Uterus (tissue), 4 donors: ENCODE data around the gene SMARCE1. TPM values are rescaled to one million over a fixed set of nuclear protein-coding genes. Genes with fewer than 3 reads are reported as not detected.

Experiments
- DNase-seq, 2 donors: peaks; one replicate each; pipeline ENCODE4 v3.0.0-alpha.2; 2019 to 2020
- H3K27ac ChIP-seq, 2 donors: fragments of 200-600 bp; sonication (generic); 1 replicate in 1 of 2; 2 replicates in 1 of 2; pipeline ENCODE4 v1.5.1; 2016 to 2018
- H3K27me3 ChIP-seq, 2 donors: fragments of 200-600 bp; sonication (generic); one replicate each; pipeline ENCODE4 v1.5.1; 2018 to 2019; ENCODE audit warnings: control low read depth in 1 of 2
- H3K36me3 ChIP-seq, 2 donors: fragments of 200-600 bp; sonication (generic); one replicate each; pipeline ENCODE4 v1.5.1; 2019; ENCODE audit warnings: control low read depth in 1 of 2
- H3K4me1 ChIP-seq, 2 donors: fragments of 200-600 bp; sonication (generic); one replicate each; pipeline ENCODE4 v1.5.1; 2018 to 2019; ENCODE audit warnings: control low read depth in 1 of 2
- H3K4me3 ChIP-seq, 2 donors: fragments of 200-600 bp; sonication (generic); 1 replicate in 1 of 2; 2 replicates in 1 of 2; pipeline ENCODE4 v1.5.1; 2018 to 2019; ENCODE audit warnings: mild to moderate bottlenecking in 1 of 2
- H3K9me3 ChIP-seq, 2 donors: fragments of 200-600 bp; sonication (generic); one replicate each; pipeline ENCODE4 v1.5.1; 2019; ENCODE audit warnings: control low read depth in 1 of 2
- POLR2A ChIP-seq, 2 donors: fragments of 450-650 bp; IDR thresholded peaks; one replicate each; pipeline ENCODE4 v1.6.1; 2016; ENCODE audit warnings: antibody characterized with exemption in 2 of 2, mild to moderate bottlenecking in 1 of 2, moderate library complexity in 1 of 2
- intact Hi-C: fragments of 100-400 bp; cut with DNase I; formaldehyde crosslinking; loops from one replicate; pipeline ENCODE4 v1.15.1; 2023; ENCODE audit warnings: low total_unique reads
- total RNA-seq, 4 donors: library from RNA; depleted of rRNA in 3 of 4; stranded (reverse); fragments of >200 nt in 3 of 4; gene quantifications; one replicate each; pipeline versions ENCODE4 v1.1.0 to v1.2.4, GENCODE V29; 2014 to 2023
- TF ChIP-seq, protein P1 (sequence below), 4 experiments: fragments of 200-600 bp in 2 of 4; fragments of 450-650 bp in 2 of 4; sonication (generic) in 2 of 4; IDR thresholded peaks; one replicate each; pipeline ENCODE4 v1.5.1; 2016 to 2019; ENCODE audit warnings: antibody characterized with exemption in 4 of 4, mild to moderate bottlenecking in 2 of 4, moderate library complexity in 1 of 4
- donor health status: DM: yes; HTN: yes; CAD: no.

SMARCE1 gene
- 100 to 1,000 TPM; 109 to 401 (median 159) TPM for total RNA-seq

DNA sequence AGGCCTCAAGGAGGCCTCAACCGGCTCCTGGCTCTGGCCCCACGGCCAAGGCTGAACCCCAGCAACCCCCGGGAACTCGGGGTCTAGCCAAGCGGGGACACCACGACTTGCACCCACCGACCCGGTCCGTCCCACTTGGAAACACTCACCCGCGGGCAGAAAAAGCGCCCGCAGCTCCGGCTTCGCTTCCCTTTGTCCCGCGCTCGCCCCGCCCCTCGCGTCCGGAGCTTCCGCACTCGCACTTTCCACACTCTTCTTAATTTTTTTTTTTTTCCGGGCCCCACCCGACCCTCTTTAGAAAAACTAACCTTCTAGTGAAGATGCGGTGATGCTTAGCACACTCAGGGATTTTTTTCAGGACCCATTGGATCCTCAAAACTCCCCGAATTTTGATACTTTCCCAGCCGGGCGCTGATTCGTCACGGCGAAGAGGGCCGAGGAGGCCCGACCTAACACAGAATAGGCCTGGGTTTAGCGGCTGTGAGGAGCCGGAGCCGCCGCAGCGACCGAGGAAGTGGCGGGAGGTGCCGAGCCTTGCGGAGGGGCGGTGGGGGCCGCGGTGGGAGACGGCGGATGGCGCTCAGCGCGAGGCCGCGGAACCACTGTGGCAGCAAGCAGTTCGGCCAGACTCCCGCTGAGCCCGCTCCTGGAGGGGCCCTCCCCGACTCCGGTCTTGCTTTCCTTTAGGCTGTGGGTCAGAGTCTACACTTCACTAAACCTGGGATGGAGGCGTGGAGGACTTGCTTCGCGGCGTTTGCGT is at the start of gene SMARCE1:
TSS of gene SMARCE1 (minus strand) at position 195 of the 760 bp plus-strand sequence. CDS start 2,016 bp downstream, outside the sequence.
- intact Hi-C loops: no loop called here
- H3K4me3 ChIP-seq: peak within 1 kb of the TSS; percentile 78 to 91
- H3K36me3 ChIP-seq: no peaks in the 10 kb centered on the region
- no peaks in the 10 kb centered on the region for H3K9me3 ChIP-seq
- TF ChIP-seq, protein P1, sequence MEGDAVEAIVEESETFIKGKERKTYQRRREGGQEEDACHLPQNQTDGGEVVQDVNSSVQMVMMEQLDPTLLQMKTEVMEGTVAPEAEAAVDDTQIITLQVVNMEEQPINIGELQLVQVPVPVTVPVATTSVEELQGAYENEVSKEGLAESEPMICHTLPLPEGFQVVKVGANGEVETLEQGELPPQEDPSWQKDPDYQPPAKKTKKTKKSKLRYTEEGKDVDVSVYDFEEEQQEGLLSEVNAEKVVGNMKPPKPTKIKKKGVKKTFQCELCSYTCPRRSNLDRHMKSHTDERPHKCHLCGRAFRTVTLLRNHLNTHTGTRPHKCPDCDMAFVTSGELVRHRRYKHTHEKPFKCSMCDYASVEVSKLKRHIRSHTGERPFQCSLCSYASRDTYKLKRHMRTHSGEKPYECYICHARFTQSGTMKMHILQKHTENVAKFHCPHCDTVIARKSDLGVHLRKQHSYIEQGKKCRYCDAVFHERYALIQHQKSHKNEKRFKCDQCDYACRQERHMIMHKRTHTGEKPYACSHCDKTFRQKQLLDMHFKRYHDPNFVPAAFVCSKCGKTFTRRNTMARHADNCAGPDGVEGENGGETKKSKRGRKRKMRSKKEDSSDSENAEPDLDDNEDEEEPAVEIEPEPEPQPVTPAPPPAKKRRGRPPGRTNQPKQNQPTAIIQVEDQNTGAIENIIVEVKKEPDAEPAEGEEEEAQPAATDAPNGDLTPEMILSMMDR (IDR thresholded peaks at IDR 0.05): no peak
- TF ChIP-seq POLR2A (IDR thresholded peaks at IDR 0.05): peak in 1 of 2 donors; percentile 29
- H3K4me1 ChIP-seq: peaks cover 0 to 13% of the 10 kb centered on the region in 2 donors
- no peaks in the 10 kb centered on the region for H3K27me3 ChIP-seq
- peak; percentile 64 to 69 for DNase-seq
- peak within 1 kb of the TSS; percentile 97 to 98 for H3K27ac ChIP-seq

- Histone ChIP-seq H3K4me1 (no peaks in the 10 kb centered on the region), H3K36me3 (no peaks in the 10 kb centered on the region), H3K27ac (no peak overlapping the region), H3K9me3 (no peaks in the 10 kb centered on the region), H3K27me3 (no peaks in the 10 kb centered on the region), H3K4me3 (no peak overlapping the region)
- TF ChIP-seq, protein P1 (IDR thresholded peaks at IDR 0.05): no peak
- no peak for TF ChIP-seq POLR2A (IDR thresholded peaks at IDR 0.05)
- DNase-seq: no peak
- intact Hi-C loops: no loop called here
Observed at GRCh38 chr17:40697297-40697696, 49.7 kb upstream of the SMARCE1 start.

- Histone ChIP-seq H3K36me3 (no peaks in the 10 kb centered on the region), H3K27me3 (no peaks in the 10 kb centered on the region), H3K9me3 (no peaks in the 10 kb centered on the region), H3K4me3 (no peak overlapping the region), H3K27ac (no peak overlapping the region), H3K4me1 (no peaks in the 10 kb centered on the region)
- TF ChIP-seq POLR2A (IDR thresholded peaks at IDR 0.05): no peak
- TF ChIP-seq, protein P1 (IDR thresholded peaks at IDR 0.05): no peak
- intact Hi-C loops: no loop called here
- DNase-seq: no peak
Observed at GRCh38 chr17:40696651-40697072, 49.0 kb upstream of the SMARCE1 start.

GRCh38 chr17:40695874-40696472 is 48.4 kb upstream of the SMARCE1 start:
- intact Hi-C loops: no loop called here
- H3K27me3 ChIP-seq: no peaks in the 10 kb centered on the region

More at GRCh38 chr17:40695874-40696472, 48.4 kb upstream of the SMARCE1 start:
- TF ChIP-seq POLR2A (IDR thresholded peaks at IDR 0.05): no peak
- TF ChIP-seq, protein P1 (IDR thresholded peaks at IDR 0.05): no peak
- H3K36me3 ChIP-seq: no peaks in the 10 kb centered on the region
- no peak overlapping the region for H3K27ac ChIP-seq
- no peaks in the 10 kb centered on the region for H3K4me1 ChIP-seq
- H3K4me3 ChIP-seq: no peak overlapping the region
- no peaks in the 10 kb centered on the region for H3K9me3 ChIP-seq
- DNase-seq: no peak
